ENCODE measurements around the gene XKR8.

XKR8 gene

GRCh38 chr1:27956761-27957160, 3.0 kb upstream of the XKR8 start:
- no peak for DNase-seq

- no peak for DNase-seq
These were observed 2.1 kb upstream of the XKR8 start for GRCh38 chr1:27957655-27958054.

GRCh38 chr1:27958513-27958912, 1.3 kb upstream of the XKR8 start:
- DNase-seq = no peak

- no peak for DNase-seq
These were observed 1.2 kb downstream of the XKR8 start for GRCh38 chr1:27960762-27961645.

GRCh38 chr1:27961646-27962221, 2.0 kb downstream of the XKR8 start:
- no peak for DNase-seq

- no peak for DNase-seq
These were observed 3.6 kb downstream of the XKR8 start for GRCh38 chr1:27963393-27963792.

- DNase-seq = no peak
These were observed 6.8 kb downstream of the XKR8 start for GRCh38 chr1:27966402-27967105.

GRCh38 chr1:27967106-27967883, 7.5 kb downstream of the XKR8 start:
- DNase-seq = no peak

GRCh38 chr1:27967884-27968466, 8.2 kb downstream of the XKR8 start:
- DNase-seq = no peak

- DNase-seq = no peak
These were observed 8.9 kb downstream of the XKR8 start for GRCh38 chr1:27968692-27969091.

GRCh38 chr1:27970401-27970800, 10.6 kb downstream of the XKR8 start:
- DNase-seq = no peak

- no peak for DNase-seq
These were observed 11.9 kb downstream of the XKR8 start for GRCh38 chr1:27971674-27972073.

GRCh38 chr1:27972141-27972540, 12.4 kb downstream of the XKR8 start:
- DNase-seq = no peak

- DNase-seq = no peak
These were observed 14.1 kb downstream of the XKR8 start for GRCh38 chr1:27973771-27974416.

- DNase-seq = no peak
These were observed 14.6 kb downstream of the XKR8 start for GRCh38 chr1:27974417-27974781.

GRCh38 chr1:27979151-27979858, 19.5 kb downstream of the XKR8 start:
- peak; percentile 45 for DNase-seq

- no peak for DNase-seq
These were observed 20.1 kb downstream of the XKR8 start for GRCh38 chr1:27979859-27980201.

GRCh38 chr1:27980216-27980845, 20.6 kb downstream of the XKR8 start:
- DNase-seq = no peak

- no peak for DNase-seq
These were observed 21.4 kb downstream of the XKR8 start for GRCh38 chr1:27981145-27981544.

GRCh38 chr1:27990920-27991537, 31.3 kb downstream of the XKR8 start:
- no peak for DNase-seq

- no peak for DNase-seq
These were observed 32.5 kb downstream of the XKR8 start for GRCh38 chr1:27992276-27992675.
